HG03103 (cell line): ENCODE results near the gene ASMT.
"Not testable (repeated sequence)": the region's sequence is repeated elsewhere in the genome, so short reads cannot be mapped to it uniquely, and the experiment has no call there.

Source experiments
- ATAC-seq: cut with Tn5 transposase; IDR thresholded peaks from one replicate; pipeline ENCODE4 v1.9.1; 2021; ENCODE audit warnings: low read depth; ENCODE audit not compliant: unreplicated experiment

The ASMT gene

DNA sequence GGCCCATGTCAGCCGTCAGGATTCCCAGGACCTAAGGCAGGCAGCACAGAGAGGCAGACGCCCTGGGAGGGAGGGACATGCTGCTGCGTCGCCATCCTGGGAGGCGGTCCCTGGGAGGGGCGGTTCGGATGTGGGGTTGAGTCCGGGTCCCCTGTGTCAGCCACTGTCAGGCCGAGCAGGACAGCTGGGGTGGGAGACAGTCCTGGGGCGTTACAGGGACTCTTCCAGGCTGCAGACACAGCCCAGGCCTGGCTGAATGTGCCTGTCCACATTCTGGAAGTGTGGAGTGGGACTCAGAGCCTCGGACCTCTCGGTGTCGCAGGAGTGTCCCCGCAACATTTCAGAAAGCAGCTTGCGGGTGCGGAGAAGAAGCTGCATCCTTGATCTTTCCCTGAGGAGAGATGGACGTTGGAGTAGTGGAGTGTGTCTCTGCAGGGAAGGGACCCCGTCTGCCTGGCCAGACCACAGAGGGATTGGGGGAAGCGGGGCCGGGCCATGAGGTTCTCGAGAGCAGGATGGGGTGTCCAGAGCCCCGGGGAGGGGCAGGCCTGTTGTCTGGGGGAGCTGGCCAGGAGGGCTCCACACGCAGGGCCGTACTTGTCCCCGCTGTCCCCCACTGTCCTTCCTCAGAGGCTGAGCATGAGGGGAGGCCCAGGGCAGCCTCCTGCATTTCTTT lies 17.4 kb upstream of the ASMT start:
- no peak for ATAC-seq

DNA sequence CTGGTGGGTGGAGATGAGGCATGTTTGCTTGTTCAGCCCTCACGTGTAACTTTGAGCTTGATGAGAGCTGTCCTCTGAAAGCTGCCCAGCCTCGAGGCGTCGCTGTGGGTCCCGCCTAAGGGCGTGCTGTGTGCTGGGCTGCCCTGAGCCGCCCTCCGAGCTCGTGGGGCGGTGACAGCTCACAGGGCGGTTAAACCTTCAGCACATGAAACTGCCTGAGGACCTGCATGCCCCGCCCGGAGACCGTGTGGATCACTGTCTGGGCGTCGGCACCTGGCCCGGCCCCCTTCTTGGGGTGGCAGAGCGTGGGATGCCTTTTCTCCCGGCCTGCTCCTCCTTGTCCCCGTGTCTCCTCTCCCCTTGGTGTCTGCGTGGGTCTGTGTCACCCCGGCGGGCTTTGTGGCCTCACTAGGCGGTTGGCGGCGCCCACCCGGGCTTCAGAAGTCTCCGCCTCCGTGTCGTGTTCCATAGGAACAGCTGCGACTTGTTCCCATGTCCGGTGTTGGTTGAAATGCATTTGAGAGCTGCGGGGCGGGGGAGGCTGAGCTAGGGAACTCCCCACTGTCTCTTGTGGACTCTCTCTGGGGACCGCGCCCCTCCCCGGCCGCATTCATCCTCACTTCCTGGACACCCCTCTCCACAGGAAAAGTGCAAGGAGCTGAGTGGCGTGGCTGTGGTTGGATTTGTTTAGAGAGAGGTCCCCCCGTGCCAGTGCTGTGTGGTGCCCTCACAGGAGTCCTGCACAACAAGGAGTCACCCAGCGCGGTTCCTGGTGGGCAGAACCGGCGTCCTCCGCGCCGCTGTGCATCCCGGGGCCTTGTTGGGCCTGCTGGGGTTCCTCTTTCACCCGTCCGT lies 16.6 kb upstream of the ASMT start:
- no peak for ATAC-seq

DNA sequence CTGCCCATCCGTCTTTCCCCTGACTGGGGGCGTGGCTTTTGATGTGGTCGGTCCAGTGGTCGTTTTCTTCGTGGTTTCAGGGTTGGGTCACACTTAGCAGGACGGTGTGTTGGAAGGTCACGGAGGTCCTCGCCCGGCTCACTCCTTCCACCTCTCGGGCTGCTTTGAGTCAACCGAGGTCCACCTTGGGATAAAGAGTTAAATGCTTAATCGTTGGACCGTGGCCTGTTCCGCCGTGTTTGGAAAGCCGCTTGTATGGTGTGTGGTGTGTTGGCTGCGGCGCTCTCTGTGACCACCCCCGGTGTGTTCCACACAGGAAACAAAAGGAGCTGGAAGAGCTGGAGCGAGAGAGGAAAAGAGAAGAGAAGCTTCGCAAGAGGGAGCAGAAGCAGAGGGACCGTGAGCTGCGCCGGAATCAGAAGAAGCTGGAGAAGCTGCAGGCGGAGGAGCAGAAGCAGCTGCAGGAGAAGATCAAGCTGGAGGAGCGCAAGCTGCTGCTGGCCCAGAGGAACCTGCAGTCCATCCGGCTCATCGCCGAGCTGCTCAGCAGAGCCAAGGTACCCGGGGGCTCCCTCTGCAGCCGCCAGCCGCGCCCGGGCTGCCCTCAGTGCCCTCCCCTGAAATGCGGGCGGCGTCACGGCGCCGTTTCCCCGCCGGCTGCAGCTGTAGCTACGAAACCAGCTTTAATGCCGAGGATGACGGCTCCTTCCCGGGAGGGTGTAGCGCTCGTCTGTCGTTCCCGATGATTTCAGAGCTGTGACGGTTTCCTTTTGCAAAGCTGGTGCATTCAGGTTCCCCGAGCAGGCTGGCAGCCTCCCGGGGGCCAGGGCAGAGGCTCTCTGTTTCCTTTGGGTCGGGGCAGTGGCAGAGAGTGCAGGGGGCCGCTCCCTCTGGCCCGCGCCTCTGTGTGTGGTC lies 15.7 kb upstream of the ASMT start:
- no peak for ATAC-seq

DNA sequence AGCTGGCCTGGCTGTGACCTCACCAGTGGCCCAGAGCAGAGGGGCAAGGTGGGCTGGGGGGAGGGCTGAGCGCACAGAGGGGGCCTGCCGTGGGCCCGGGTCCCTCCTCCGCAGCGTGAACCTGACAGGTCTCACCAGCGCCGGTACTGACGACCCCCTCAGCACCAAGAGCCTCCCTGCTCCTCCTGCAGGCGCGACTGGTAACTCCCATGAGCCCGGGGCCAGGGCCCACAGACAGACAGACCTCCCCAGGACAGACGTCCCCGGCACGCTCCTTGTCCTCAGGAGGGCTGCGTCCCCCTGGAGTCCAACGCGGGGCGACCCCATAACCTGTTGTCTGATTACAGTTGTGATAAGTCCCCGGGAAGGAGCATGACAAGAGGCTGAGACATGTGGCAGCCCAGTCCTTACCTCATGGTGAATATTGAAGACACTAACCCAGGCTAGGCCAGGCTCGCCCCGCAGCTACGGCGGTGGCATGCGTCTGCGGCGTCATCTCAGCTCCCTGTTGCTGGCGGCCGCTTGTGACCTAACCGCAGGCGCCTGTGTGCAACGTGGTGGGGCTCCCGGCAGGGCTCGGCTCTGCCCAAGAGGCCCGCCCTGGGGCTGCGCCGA lies 15.0 kb upstream of the ASMT start:
- ATAC-seq, result no peak

DNA sequence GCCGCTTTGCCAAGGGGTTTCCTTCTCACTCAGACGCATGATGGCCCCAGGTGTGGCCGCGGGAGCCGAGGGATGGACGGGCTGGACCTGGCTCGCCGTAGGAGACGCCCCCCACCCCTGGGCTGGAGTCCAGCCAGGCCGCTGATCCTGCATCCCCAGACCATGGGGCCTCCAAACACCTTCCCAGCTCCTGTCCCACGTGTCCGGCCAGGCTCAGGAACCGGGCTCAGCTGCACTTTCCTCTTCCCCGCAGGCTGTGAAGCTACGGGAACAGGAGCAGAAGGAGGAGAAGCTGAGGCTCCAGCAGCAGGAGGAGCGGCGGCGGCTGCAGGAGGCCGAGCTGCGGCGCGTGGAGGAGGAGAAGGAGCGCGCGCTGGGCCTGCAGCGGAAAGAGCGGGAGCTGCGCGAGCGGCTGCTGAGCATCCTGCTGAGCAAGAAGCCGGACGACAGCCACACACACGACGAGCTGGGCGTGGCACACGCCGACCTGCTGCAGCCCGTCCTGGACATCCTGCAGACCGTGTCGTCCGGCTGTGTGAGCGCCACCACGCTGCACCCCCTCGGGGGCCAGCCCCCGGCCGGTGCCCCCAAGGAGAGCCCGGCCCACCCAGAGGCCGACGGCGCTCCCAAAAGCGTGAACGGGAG lies 14.3 kb upstream of the ASMT start:
- ATAC-seq, result no peak

DNA sequence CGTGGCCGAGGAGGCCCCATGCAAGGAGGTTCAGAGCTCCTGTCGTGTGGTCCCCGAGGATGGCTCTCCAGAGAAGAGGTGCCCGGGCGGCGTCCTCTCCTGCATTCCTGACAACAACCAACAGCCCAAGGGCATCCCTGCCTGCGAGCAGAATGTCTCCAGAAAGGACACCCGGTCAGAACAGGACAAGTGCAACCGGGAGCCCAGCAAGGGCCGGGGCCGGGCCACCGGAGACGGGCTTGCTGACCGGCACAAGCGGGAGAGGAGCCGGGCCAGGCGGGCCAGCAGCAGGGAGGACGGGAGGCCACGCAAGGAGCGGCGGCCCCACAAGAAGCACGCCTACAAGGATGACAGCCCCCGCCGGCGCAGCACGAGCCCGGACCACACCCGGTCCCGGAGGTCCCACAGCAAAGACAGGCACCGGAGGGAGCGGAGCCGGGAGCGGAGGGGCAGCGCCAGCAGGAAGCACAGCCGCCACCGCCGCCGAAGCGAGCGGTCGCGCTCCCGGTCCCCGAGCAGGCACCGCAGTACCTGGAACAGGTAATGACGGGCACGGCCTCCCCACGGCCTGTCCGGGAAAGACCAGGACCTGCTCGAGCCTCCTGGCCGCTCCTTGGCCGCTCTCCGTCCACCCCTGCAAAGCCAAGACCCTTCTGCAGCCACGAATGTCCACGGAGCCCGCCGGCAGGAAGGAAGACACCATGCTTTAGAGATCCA lies 13.7 kb upstream of the ASMT start:
- ATAC-seq, result no peak

DNA sequence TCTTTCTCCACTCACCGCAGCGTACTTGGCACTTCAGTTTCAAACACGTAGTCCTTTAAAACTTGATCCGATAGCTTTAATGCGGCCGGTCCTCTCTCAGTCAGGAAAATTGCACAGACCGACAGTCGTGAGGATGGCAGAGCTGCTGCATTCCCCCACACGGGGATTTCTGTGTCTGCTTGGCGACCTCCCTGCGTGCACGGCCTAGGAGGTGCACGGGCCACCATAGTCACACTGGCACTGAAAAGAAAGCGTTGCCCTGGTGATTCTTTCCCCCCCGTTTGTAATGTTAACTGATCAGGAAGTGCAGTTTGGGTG lies 13.1 kb upstream of the ASMT start:
- no peak for ATAC-seq

DNA sequence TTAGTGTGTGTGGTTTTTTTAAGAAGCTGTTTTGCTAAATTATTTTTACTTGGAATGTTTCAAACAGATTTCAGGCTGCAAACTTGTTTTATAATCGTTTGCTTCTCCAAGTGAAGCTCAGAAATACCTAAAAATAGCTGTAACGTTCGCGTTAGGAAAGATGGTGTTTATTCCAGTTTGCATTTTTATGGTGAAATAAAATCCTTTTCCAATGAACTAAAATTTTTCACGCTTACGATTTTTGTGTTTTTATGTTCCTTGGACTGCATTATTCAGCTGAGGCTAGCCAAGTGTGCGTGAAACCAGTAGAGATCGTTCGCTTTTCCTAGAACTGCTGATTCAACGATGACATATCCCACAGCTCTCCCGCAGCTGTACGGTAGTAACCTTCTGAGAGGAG lies 12.6 kb upstream of the ASMT start:
- no peak for ATAC-seq

DNA sequence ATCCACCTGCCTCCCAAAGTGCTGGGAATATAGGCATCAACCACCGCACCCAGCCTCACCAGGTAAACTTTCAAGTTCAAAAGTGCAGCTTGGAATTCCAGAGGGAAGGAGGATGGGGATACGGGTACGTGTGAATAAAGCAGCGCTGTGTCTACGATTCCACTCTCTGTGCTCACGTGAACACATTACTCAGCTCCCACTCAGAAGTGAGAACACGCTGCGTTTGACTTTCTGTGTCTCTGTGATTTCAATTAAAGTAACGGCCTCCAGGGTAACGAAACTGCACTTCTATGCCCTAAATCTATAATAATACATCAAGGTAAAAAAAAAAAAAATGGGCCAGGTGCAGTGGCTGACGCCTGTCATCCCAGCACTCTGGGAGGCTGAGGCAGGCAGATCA lies 8.4 kb upstream of the ASMT start:
- no peak for ATAC-seq

DNA sequence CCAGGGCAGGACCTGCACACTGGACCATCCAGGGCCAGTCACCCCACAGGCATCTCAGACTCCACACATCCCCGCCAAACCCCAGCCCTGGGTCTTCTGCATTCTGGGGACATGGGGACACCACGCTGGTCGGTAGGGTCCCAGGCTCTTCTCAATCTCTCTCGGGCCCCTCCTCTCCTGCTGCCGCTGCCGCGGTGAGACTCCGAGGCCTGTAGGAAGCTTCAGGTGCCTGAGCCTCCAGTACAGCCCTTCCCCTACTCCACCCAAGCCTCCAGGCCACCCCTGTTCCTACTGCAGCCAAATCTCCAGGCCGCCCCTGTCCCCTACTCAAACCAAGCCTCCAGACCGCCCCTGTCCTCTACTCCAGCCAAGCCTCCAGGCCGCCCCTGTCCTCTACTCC lies 5.5 kb upstream of the ASMT start:
- ATAC-seq, result no peak

DNA sequence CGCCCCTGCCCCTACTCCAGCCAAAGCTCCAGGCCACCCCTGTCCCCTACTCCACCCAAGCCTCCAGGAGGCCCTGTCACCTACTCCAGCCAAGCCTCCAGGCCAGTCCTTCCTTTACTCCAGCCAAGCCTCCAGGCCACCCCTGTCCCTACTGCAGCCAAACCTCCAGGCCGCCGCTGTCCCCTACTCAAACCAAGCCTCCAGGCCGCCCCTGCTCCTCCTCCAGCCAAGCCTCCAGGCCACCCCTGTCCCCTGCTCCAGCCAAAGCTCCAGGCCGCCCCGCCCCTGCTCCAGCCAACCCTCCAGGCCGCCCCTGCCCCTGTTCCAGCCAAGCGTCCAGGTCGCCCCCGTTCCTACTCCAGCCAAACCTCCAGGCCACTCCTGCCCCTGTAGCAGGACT lies 5.1 kb upstream of the ASMT start:
- ATAC-seq, result no peak

DNA sequence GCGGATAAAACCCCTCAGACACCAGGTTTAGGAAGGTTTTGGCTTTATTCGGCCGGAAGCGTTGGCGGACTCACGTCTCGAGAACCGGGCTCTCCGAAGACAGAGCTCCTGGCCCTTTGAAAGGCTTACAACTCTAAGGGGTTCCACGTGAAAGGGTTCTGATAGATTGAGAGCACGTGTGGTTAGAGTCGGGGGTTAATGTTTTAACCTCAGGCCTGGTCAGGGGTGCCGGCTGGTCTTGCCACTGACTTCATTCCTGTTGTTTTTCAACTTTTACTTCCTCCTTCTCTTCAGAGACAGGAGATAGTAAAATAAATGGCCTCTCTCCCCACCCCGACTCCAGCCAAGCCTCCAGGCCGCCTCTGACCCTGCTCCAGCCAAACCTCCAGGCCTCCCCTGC lies 4.7 kb upstream of the ASMT start:
- ATAC-seq, result no peak

DNA sequence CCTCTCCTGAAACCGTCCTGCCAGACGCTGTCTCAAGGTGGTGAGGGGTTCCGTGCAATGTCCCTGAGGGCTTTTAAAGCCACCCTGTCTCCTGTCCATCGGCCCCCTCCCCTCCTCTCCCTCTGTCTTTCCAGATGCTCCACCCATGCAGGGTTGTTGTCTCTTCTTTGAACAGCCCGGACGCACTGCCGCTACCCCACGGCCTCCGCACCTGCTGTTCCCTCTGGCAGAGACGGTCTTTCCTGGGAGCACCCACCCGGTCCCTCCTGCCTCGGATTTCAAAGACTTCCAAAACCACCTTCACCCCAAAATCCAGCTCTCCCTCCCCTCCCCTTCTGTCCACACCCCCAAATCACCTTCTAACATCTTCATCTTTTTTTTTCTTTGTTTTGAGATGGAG lies 4.1 kb upstream of the ASMT start:
- no peak for ATAC-seq

DNA sequence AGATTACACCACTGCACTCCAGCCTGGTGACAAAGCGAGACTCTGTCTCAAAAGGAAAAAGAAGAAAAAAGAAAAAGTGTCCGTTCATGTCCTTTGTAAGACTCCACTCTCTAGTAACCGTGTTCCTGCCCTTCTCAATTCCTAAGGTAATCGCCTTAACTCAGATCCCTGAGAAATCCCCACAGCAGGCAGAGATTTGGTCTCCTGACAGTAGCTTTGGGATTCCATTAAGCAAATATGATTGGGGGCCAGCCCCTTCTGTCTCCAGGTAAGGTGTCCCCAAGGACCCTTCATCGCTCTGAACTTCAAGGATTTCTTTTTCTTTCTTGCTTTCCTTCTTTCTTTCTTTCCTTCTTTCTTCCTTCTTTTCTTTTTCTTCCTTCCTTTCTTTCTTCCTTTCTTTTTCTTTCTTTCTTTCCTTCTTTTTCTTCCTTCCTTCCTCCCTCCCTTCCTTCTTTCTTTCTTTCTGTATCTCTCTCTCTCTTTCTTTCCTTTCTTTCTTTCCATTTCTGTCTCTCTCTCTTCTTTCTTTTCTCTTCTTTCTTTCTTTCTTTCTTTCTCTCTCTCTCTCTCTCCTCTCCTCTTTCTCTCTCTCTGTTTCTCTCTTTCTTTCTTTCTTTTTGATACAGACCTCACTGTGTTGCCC lies 2.1 kb upstream of the ASMT start:
- no peak for ATAC-seq

DNA sequence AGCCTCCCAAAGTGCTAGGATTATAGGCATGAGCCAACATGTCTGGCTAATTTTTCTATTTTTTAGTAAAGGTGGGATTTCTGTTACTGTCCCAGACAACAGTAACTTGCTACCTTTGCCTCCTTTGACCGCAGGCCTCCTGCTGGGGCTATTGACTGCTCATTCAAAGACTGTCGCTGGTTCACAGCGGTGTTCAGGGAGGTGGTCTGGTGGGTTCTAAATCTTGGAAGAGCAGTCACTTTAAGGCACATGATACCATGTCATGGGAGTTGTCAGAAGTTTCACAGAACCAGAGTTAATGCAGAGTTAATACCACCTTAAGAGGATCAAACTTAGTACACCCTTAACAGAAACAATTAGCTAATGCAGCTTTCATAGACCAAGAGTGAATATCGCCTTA lies 3.8 kb downstream of the ASMT start:
- ATAC-seq, result no peak

DNA sequence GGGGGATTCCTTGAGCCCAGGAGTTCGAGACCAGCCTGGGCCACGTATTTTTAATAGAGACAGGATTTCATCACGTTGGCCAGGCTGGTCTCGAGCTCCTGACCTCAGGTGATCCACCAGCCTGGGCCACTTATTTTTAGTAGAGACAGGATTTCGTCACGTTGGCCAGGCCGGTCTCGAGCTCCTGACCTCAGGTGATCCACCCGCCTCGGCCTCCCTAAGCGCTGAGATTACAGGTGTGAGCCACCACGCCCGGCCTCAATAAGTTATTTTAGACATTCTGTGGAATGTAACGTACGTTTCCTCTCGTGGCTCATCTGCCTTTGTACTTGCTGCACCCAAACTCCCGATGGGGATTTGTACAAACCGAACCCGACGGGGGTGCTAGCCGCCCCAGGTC lies 8.8 kb downstream of the ASMT start:
- ATAC-seq, result no peak

DNA sequence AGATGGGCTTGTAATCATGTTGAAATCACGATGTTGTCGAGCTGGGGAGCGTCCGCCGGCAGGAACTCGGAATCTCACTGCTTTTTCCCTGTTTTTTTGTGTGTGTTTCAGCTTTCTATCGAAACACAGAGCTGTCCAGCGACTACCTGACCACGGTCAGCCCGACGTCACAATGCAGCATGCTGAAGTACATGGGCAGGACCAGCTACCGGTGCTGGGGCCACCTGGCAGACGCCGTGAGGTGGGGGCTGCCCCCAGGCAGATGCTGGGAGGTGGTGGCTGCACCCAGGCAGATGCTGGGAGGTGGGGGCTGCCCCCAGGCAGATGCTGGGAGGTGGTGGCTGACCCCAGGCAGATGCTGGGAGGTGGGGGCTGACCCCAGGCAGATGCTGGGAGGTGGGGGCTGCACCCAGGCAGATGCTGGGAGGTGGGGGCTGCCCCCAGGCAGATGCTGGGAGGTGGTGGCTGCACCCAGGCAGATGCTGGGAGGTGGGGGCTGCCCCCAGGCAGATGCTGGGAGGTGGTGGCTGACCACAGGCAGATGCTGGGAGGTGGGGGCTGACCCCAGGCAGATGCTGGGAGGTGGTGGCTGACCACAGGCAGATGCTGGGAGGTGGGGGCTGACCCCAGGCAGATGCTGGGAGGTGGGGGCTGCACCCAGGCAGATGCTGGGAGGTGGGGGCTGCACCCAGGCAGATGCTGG lies 9.4 kb downstream of the ASMT start:
- ATAC-seq, result not testable (repeated sequence)

DNA sequence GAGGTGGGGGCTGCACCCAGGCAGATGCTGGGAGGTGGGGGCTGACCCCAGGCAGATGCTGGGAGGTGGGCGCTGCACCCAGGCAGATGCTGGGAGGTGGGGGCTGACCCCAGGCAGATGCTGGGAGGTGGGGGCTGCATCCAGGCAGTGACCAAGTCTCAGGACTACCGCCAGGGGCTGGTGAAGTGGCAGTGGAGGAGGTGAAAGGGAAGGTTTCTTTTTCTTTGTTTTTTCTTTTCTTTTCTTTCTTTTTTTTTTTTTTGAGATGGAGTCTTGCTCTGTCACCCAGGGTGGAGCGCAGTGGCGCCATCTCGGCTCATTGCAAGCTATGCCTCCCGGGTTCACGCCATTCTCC lies 10.0 kb downstream of the ASMT start:
- not testable (repeated sequence) for ATAC-seq

DNA sequence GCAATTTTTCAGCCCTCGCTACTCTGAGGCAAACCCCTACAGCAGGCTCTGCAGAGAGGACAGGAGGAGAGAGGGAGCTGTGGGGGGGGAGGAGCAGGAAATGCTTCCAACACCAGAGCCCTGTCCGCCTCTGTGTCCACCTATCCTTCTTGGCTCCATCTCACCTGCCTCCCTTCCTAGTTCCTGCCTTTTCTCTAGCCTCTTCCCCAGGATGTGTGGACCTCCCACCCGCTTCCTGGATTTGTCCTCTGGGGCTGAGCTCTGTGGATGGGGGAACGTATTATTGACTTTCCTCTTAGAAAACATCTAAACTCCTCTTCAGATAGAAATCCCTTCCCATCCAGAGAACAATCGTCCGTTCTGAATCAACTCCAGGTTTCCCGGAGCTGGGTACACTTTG lies 14.4 kb downstream of the ASMT start:
- ATAC-seq, result no peak
